PC-3 (cell line): Measurements from ENCODE around the gene ADH6. TPM values are rescaled to one million over a fixed set of nuclear protein-coding genes. Genes with fewer than 3 reads are reported as not detected.
"Not testable (repeated sequence)": the region's sequence is repeated elsewhere in the genome, so short reads cannot be mapped to it uniquely, and the experiment has no call there.

Source experiments
- ATAC-seq: fragments of 200-7000 bp; cut with Tn5 transposase; 2 replicates; pipeline ENCODE4 v1.9.1; 2020; ENCODE audit warnings: mild to moderate bottlenecking, moderate library complexity
- BruUV-seq: library from RNA; stranded (reverse); fragments of 400-500 nt; replicated peaks from 2 replicates; lab custom pipeline; 2021; lab: Mats Ljungman, UMichigan
- CTCF ChIA-PET: fragments of 300-600 bp; sonication (Branson Sonifier 250); formaldehyde crosslinking; loops from one replicate; lab custom pipeline; 2022; ENCODE audit warnings: antibody characterized with exemption; lab: Charles Lee
- POLR2A ChIA-PET: fragments of 300-600 bp; sonication (Branson Sonifier 250); formaldehyde crosslinking; loops from one replicate; lab custom pipeline; 2022; ENCODE audit warnings: antibody characterized with exemption; ENCODE audit not compliant: unreplicated experiment; lab: Charles Lee
- DNase-seq: peaks from one replicate; pipeline ENCODE4 v3.0.0-alpha.2; 2015
- H2AFZ ChIP-seq: fragments of 300-600 bp; sonication (generic); 2 replicates; pipeline ENCODE4 v1.6.0; 2016; ENCODE audit warnings: antibody characterized with exemption, low read length
- H3F3A ChIP-seq: fragments of 300-600 bp; sonication (generic); one replicate; pipeline ENCODE4 v1.6.0; 2017; ENCODE audit warnings: antibody characterized with exemption, low read length, control low read depth, mild to moderate bottlenecking; ENCODE audit not compliant: unreplicated experiment
- H3K27ac ChIP-seq: fragments of 300-600 bp; sonication (generic); 2 replicates; pipeline ENCODE4 v1.5.1; 2016; ENCODE audit warnings: mild to moderate bottlenecking, low read length
- H3K27me3 ChIP-seq: fragments of 300-600 bp; sonication (generic); 2 replicates; pipeline ENCODE4 v1.6.1; 2016; ENCODE audit warnings: low read length, mixed read lengths
- H3K36me3 ChIP-seq: fragments of 300-600 bp; sonication (generic); 2 replicates; pipeline ENCODE4 v1.6.1; 2016; ENCODE audit warnings: low read depth, mixed run types, low read length, mixed read lengths
- H3K4me1 ChIP-seq: fragments of 300-600 bp; sonication (generic); 2 replicates; pipeline ENCODE4 v1.5.1; 2016; ENCODE audit warnings: low read length; ENCODE audit not compliant: insufficient read depth
- H3K4me2 ChIP-seq: fragments of 300-600 bp; sonication (generic); 2 replicates; pipeline ENCODE4 v1.6.0; 2016; ENCODE audit warnings: low read length
- H3K4me3 ChIP-seq: fragments of 300-600 bp; sonication (generic); 2 replicates; pipeline ENCODE4 v1.5.1; 2016; ENCODE audit warnings: mild to moderate bottlenecking, low read length, mixed read lengths
- H3K79me2 ChIP-seq: fragments of 300-600 bp; sonication (generic); 2 replicates; pipeline ENCODE4 v1.6.1; 2017; ENCODE audit warnings: low read length, mixed read lengths
- H3K9ac ChIP-seq: fragments of 300-600 bp; sonication (generic); 2 replicates; pipeline ENCODE4 v1.6.0; 2016; ENCODE audit warnings: mild to moderate bottlenecking, low read length
- H3K9me2 ChIP-seq: fragments of 300-600 bp; sonication (generic); replicated peaks from 2 replicates; pipeline ENCODE4 v1.6.1; 2016; ENCODE audit warnings: mixed run types, low read length, mixed read lengths
- H3K9me3 ChIP-seq: fragments of 300-600 bp; sonication (generic); 2 replicates; pipeline ENCODE4 v1.6.1; 2016; ENCODE audit warnings: low read length, mixed read lengths
- H4K20me1 ChIP-seq: fragments of 300-600 bp; sonication (generic); 2 replicates; pipeline ENCODE4 v1.6.1; 2016; ENCODE audit warnings: low read length, mixed read lengths
- EZH2 ChIP-seq: fragments of 300-600 bp; sonication (generic); IDR thresholded peaks from one replicate; pipeline ENCODE4 v1.6.1; 2017; ENCODE audit warnings: antibody characterized with exemption, mild to moderate bottlenecking, low read length; ENCODE audit not compliant: unreplicated experiment
- EZH2phosphoT487 ChIP-seq: fragments of 300-600 bp; sonication (generic); IDR thresholded peaks from 2 replicates; pipeline ENCODE4 v1.6.1; 2018; ENCODE audit warnings: mild to moderate bottlenecking, antibody characterized with exemption, low read length, borderline replicate concordance
- intact Hi-C: fragments of 100-400 bp; cut with micrococcal nuclease; formaldehyde crosslinking; loops from 2 replicates; pipeline ENCODE4 v1.9.0; 2023
- total RNA-seq: library from RNA; depleted of rRNA; stranded (reverse); fragments of >200 nt; gene quantifications from 2 replicates; pipeline ENCODE4 v1.2.3, GENCODE V29; 2014
- TF ChIP-seq, protein P1 (sequence below): fragments of 300-600 bp; sonication (generic); conservative IDR thresholded peaks from 2 replicates; pipeline ENCODE4 v1.5.1; 2017; ENCODE audit warnings: antibody characterized with exemption, low read depth, mild to moderate bottlenecking, low read length

Gene ADH6
- total RNA-seq, 1 experiment from 2014 or later, result not detected

DNA sequence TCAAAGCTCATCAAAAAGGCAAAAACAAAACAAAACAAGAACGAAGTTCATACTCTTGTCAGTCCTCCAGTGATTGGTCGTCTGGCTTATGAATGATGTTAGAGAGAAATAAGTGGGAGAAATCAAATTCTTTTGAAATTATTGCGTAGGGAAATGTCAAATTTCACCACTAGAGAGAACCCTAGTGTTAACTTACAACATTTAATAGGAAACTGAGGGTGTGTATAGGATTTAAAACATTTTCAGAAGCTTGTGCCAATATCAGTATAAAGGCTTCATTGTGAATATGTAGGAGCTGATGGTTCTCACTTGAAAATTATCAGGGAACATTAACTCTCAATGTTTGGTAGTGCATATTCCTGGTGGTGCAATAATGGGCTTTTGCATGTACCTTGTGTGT, 17.4 kb downstream of the ADH6 start:
- ATAC-seq (no peak), DNase-seq (no peak)
- Histone ChIP-seq H3K27ac (no peak overlapping the region), H2AFZ (no peak overlapping the region), H3K9me3 (no peaks in the 10 kb centered on the region), H4K20me1 (no peaks in the 10 kb centered on the region), H3K27me3 (no peaks in the 10 kb centered on the region), H3K79me2 (no peaks in the 10 kb centered on the region), H3K4me3 (no peak overlapping the region), H3F3A (no peaks in the 10 kb centered on the region), H3K4me1 (no peaks in the 10 kb centered on the region), H3K9ac (no peak overlapping the region), H3K36me3 (no peaks in the 10 kb centered on the region), H3K4me2 (no peak overlapping the region), H3K9me2 (no peaks in the 10 kb centered on the region)
- TF ChIP-seq, protein P1, sequence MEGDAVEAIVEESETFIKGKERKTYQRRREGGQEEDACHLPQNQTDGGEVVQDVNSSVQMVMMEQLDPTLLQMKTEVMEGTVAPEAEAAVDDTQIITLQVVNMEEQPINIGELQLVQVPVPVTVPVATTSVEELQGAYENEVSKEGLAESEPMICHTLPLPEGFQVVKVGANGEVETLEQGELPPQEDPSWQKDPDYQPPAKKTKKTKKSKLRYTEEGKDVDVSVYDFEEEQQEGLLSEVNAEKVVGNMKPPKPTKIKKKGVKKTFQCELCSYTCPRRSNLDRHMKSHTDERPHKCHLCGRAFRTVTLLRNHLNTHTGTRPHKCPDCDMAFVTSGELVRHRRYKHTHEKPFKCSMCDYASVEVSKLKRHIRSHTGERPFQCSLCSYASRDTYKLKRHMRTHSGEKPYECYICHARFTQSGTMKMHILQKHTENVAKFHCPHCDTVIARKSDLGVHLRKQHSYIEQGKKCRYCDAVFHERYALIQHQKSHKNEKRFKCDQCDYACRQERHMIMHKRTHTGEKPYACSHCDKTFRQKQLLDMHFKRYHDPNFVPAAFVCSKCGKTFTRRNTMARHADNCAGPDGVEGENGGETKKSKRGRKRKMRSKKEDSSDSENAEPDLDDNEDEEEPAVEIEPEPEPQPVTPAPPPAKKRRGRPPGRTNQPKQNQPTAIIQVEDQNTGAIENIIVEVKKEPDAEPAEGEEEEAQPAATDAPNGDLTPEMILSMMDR, result peak; percentile 30; the same call in 1 of the 2 replicates
- TF ChIP-seq EZH2, result no peak
- intact Hi-C loops, result loop anchor here (1.0 kb wide), 2 partner anchors 204 to 261 kb away; no protein-coding TSS in a partner anchor
- ChIA-PET POLR2A (no interaction called here), CTCF (no interaction called here)
- no TSS peak for BruUV-seq

GRCh38 chr4:99200138-99200537, 18.9 kb downstream of the ADH6 start:
- no peak overlapping the region for H2AFZ ChIP-seq
- H3K4me2 ChIP-seq, result no peak overlapping the region
- no peak overlapping the region for H3K27ac ChIP-seq
- ATAC-seq (no peak), DNase-seq (no peak)
- no peaks in the 10 kb centered on the region for H3K36me3 ChIP-seq
- TF ChIP-seq EZH2phosphoT487 (no peak), EZH2 (no peak)
- TF ChIP-seq, protein P1, result no peak
- ChIA-PET POLR2A (no interaction called here), CTCF (no interaction called here)
- no peaks in the 10 kb centered on the region for H3F3A ChIP-seq
- intact Hi-C loops, result no loop called here
- H3K9ac ChIP-seq, result no peak overlapping the region
- no peaks in the 10 kb centered on the region for H3K9me2 ChIP-seq
- no peaks in the 10 kb centered on the region for H4K20me1 ChIP-seq
- H3K9me3 ChIP-seq, result no peaks in the 10 kb centered on the region
- H3K79me2 ChIP-seq, result no peaks in the 10 kb centered on the region
- BruUV-seq, result no TSS peak
- no peaks in the 10 kb centered on the region for H3K4me1 ChIP-seq
- no peak overlapping the region for H3K4me3 ChIP-seq
- H3K27me3 ChIP-seq, result no peaks in the 10 kb centered on the region

GRCh38 chr4:99190336-99190735, 28.7 kb downstream of the ADH6 start:
- POLR2A ChIA-PET, result no interaction called here
- Histone ChIP-seq H3K4me2 (no peak overlapping the region), H3K27me3 (no peaks in the 10 kb centered on the region), H4K20me1 (no peaks in the 10 kb centered on the region), H3K27ac (no peak overlapping the region), H3K79me2 (no peaks in the 10 kb centered on the region), H3K9me3 (no peaks in the 10 kb centered on the region), H3F3A (no peaks in the 10 kb centered on the region), H3K4me1 (no peaks in the 10 kb centered on the region), H3K9me2 (no peaks in the 10 kb centered on the region), H3K36me3 (no peaks in the 10 kb centered on the region), H3K9ac (no peak overlapping the region), H2AFZ (no peak overlapping the region), H3K4me3 (no peak overlapping the region)
- CTCF ChIA-PET, result no interaction called here
- TF ChIP-seq EZH2, result no peak
- TF ChIP-seq, protein P1, result no peak
- TF ChIP-seq EZH2phosphoT487, result no peak
- ATAC-seq (no peak), DNase-seq (no peak)
- intact Hi-C loops, result no loop called here
- BruUV-seq, result no TSS peak

GRCh38 chr4:99189900-99190299, 29.1 kb downstream of the ADH6 start:
- H3K9me3 ChIP-seq, H3K36me3 ChIP-seq, H3K4me1 ChIP-seq, H3K4me2 ChIP-seq, H2AFZ ChIP-seq, CTCF ChIA-PET, BruUV-seq, ATAC-seq, POLR2A ChIA-PET, H3K27me3 ChIP-seq, DNase-seq, H4K20me1 ChIP-seq, H3K4me3 ChIP-seq, H3K9me2 ChIP-seq, intact Hi-C loops, H3F3A ChIP-seq, H3K9ac ChIP-seq, H3K27ac ChIP-seq, H3K79me2 ChIP-seq: not testable (repeated sequence)
